Lower lobe of right lung (tissue), 2 donors: ENCODE measurements around the gene MBD3. TPM values are rescaled to one million over a fixed set of nuclear protein-coding genes. Genes with fewer than 3 reads are reported as not detected.

Experiments
- ATAC-seq, 2 donors: fragments of 200-7000 bp; cut with Tn5 transposase; one replicate each; pipeline ENCODE4 v1.9.1; 2020 to 2022; ENCODE audit warnings: mild to moderate bottlenecking in 2 of 2, moderate library complexity in 2 of 2
- DNase-seq: peaks from one replicate; pipeline ENCODE4 v3.0.0-alpha.2; 2020
- H3K27ac ChIP-seq: fragments of 200-600 bp; one replicate; pipeline ENCODE4 v1.8.0; 2022
- H3K27me3 ChIP-seq: fragments of 200-600 bp; one replicate; pipeline ENCODE4 v1.8.0; 2022; ENCODE audit warnings: low read depth
- H3K36me3 ChIP-seq: fragments of 200-600 bp; one replicate; pipeline ENCODE4 v1.8.0; 2022; ENCODE audit warnings: mild to moderate bottlenecking
- H3K4me1 ChIP-seq: fragments of 200-600 bp; one replicate; pipeline ENCODE4 v1.8.0; 2022
- H3K4me3 ChIP-seq: fragments of 200-600 bp; one replicate; pipeline ENCODE4 v1.8.0; 2022; ENCODE audit warnings: mild to moderate bottlenecking
- H3K9me3 ChIP-seq: fragments of 200-600 bp; one replicate; pipeline ENCODE4 v1.8.0; 2022
- intact Hi-C: fragments of 100-400 bp; cut with DNase I; formaldehyde crosslinking; loops from one replicate; pipeline ENCODE4 v1.11.0; 2022
- total RNA-seq: library from RNA; stranded (reverse); fragmentation: NEBNext Ultra II Directional; extraction: Animal tissue kit (Norgen Biotek cat#: 25700); gene quantifications from one replicate; pipeline ENCODE4 v1.2.1, GENCODE V29; 2021
- TF ChIP-seq, protein P1 (sequence below): fragments of 200-600 bp; IDR thresholded peaks from one replicate; pipeline ENCODE4 v1.8.0; 2022; ENCODE audit warnings: antibody characterized with exemption, mild to moderate bottlenecking
- donor health status: DM: no; HTN: yes; CAD: no; lungs with severe emphysema.

The MBD3 gene
- total RNA-seq, 1 donor from 2014 or later: 68.1 TPM

DNA sequence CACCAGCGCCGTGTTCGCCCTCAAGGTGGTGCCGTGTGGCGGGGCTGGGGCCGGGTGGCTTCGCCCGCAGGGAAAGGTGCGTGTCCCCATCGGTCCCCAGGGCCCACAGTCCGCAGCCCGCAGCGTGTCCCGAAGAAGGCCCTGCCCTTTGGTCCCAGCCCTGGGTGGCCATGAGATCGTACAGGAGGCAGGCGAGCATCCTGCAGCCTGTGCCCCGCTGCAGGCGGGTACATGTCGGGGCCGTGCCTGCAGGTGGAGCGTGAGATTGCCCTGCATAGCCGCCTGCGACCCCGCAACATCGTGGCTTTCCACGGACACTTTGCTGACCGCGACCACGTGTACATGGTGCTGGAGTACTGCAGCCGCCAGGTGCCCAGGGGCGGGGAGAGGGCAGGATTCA lies 67.3 kb downstream of the MBD3 start:
- intact Hi-C loops: no loop called here
- no peaks in the 10 kb centered on the region for H3K4me1 ChIP-seq
- TF ChIP-seq, protein P1, sequence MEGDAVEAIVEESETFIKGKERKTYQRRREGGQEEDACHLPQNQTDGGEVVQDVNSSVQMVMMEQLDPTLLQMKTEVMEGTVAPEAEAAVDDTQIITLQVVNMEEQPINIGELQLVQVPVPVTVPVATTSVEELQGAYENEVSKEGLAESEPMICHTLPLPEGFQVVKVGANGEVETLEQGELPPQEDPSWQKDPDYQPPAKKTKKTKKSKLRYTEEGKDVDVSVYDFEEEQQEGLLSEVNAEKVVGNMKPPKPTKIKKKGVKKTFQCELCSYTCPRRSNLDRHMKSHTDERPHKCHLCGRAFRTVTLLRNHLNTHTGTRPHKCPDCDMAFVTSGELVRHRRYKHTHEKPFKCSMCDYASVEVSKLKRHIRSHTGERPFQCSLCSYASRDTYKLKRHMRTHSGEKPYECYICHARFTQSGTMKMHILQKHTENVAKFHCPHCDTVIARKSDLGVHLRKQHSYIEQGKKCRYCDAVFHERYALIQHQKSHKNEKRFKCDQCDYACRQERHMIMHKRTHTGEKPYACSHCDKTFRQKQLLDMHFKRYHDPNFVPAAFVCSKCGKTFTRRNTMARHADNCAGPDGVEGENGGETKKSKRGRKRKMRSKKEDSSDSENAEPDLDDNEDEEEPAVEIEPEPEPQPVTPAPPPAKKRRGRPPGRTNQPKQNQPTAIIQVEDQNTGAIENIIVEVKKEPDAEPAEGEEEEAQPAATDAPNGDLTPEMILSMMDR: no peak
- no peak for ATAC-seq
- no peak overlapping the region for H3K27ac ChIP-seq
- peaks cover 69% of the 10 kb centered on the region for H3K27me3 ChIP-seq
- no peaks in the 10 kb centered on the region for H3K36me3 ChIP-seq
- no peak overlapping the region for H3K4me3 ChIP-seq
- no peaks in the 10 kb centered on the region for H3K9me3 ChIP-seq
- DNase-seq: no peak

DNA sequence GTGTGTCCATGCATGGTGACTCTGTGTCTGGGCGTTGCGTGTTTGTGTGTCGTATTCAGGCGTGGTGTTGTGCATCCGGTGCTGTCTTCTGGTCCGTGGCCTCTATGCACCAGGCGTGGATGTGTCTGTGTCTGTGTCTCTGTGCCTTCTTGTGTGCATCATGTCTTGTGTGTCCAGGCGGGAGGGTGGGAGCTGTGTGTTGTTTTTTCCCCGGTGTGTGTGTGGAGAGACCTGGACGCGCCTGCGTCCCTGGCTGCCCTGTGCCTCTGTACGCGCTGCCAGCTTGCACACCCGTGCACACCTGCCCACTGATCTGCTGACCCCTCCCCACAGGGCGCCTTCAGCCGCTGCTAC lies 67.7 kb downstream of the MBD3 start:
- DNase-seq (no peak), ATAC-seq (no peak)
- TF ChIP-seq, protein P1: no peak
- Histone ChIP-seq H3K4me3 (no peak overlapping the region), H3K9me3 (no peaks in the 10 kb centered on the region), H3K27ac (no peak overlapping the region), H3K36me3 (no peaks in the 10 kb centered on the region), H3K27me3 (peaks cover 69% of the 10 kb centered on the region), H3K4me1 (no peaks in the 10 kb centered on the region)
- intact Hi-C loops: no loop called here

DNA sequence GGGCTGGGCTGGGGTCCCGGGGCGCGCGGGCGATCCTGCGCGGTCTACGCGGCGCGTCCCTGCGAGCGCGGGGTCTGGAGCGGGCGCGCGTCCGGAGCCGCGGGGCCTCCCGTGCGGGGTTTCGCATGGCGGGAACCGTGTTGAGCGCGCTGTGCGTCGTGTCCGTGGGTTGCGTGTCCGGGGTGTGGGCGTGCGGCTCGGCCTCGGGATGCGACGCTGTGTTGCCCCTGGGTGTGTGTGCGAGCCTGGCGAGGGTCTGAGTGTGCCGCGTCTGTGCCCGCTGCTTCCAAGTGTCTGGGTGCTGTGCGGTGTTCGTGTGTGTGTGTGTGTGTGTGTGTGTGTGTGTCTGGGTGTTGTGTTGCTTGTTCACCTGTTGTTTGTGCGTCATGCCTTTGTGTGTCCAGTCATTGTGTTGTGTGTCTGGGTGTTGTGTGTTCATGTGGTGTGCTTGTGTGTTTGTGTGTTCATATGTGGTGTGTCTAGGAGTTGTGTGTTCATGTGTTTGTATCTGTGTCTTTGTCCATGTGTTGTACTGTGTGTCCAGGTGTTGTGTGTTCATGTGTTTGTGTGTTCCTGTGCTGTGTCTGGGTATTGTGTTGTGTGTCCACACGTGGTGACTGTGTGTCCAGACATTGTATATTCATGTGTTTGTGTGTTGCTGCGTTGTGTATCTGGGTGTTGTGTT lies 68.2 kb downstream of the MBD3 start:
- no peak overlapping the region for H3K27ac ChIP-seq
- H3K36me3 ChIP-seq: no peaks in the 10 kb centered on the region
- no peak for DNase-seq
- no peaks in the 10 kb centered on the region for H3K9me3 ChIP-seq
- no peak overlapping the region for H3K4me3 ChIP-seq
- no peaks in the 10 kb centered on the region for H3K4me1 ChIP-seq
- TF ChIP-seq, protein P1: no peak
- intact Hi-C loops: no loop called here
- no peak for ATAC-seq
- peaks cover 65% of the 10 kb centered on the region for H3K27me3 ChIP-seq

Other genes with a start within 250 kb of the MBD3 start
- gene NDUFS7, start 209.0 kb downstream of the MBD3 start, total RNA-seq: 76.7 TPM
- 7.8 TPM for gene GAMT, start 191.3 kb downstream of the MBD3 start, total RNA-seq
- 89.4 TPM for gene DAZAP1, start 185.3 kb downstream of the MBD3 start, total RNA-seq
- gene RPS15, start 154.5 kb downstream of the MBD3 start, total RNA-seq: 854 TPM
- gene APC2, start 142.7 kb downstream of the MBD3 start, total RNA-seq: 0.12 TPM
- 28.5 TPM for gene C19orf25, start 113.7 kb downstream of the MBD3 start, total RNA-seq
- gene PCSK4, start 102.5 kb downstream of the MBD3 start, total RNA-seq: 7.4 TPM
- 2.5 TPM for gene REEP6, start 101.7 kb downstream of the MBD3 start, total RNA-seq
- gene ADAMTSL5, start 79.8 kb downstream of the MBD3 start, total RNA-seq: 3.3 TPM
- not detected for gene PLK5, start 68.8 kb downstream of the MBD3 start, total RNA-seq
- 18.5 TPM for gene MEX3D, start 24.5 kb downstream of the MBD3 start, total RNA-seq
- gene UQCR11, start 12.6 kb upstream of the MBD3 start, total RNA-seq: 164 TPM
- 44.5 TPM for gene TCF3, start 59.8 kb upstream of the MBD3 start, total RNA-seq
- gene ONECUT3, start 160.6 kb upstream of the MBD3 start, total RNA-seq: not detected
- 2.1 TPM for gene ATP8B3, start 219.4 kb upstream of the MBD3 start, total RNA-seq